ENCODE results near the gene HYLS1. TPM values are rescaled to one million over a fixed set of nuclear protein-coding genes. Genes with fewer than 3 reads are reported as not detected.
"Not testable (repeated sequence)": the region's sequence is repeated elsewhere in the genome, so short reads cannot be mapped to it uniquely, and the experiment has no call there.

HYLS1 gene
- total RNA-seq = 7.1 and 10.4 TPM in 2 replicates

- peak; percentile 35 for TF ChIP-seq CTCF (IDR thresholded peaks at IDR 0.05; ENCODE audit: insufficient read depth, low read depth, low read length)
- peak; percentile 98 for DNase-seq (ENCODE audit: low read depth)
- peak within 1 kb of the TSS; percentile 90 for H3K4me3 ChIP-seq (ENCODE audit: low read depth, low read length)
Measured at GRCh38 chr11:125887373-125888324, at the start of gene HYLS1. TSS of gene HYLS1 (plus strand) at chr11:125887668. CDS start at chr11:125899369, 11,701 bp downstream.

GRCh38 chr11:125842321-125842948 is 45.0 kb upstream of the HYLS1 start:
- DNase-seq (ENCODE audit: low read depth) = no peak
- H3K4me3 ChIP-seq (ENCODE audit: low read depth, low read length) = no peak overlapping the region
- TF ChIP-seq CTCF (IDR thresholded peaks at IDR 0.05; ENCODE audit: insufficient read depth, low read depth, low read length) = no peak

GRCh38 chr11:125846188-125846587 is 41.3 kb upstream of the HYLS1 start:
- TF ChIP-seq CTCF (IDR thresholded peaks at IDR 0.05; ENCODE audit: insufficient read depth, low read depth, low read length) = no peak
- H3K4me3 ChIP-seq (ENCODE audit: low read depth, low read length) = no peak overlapping the region
- DNase-seq (ENCODE audit: low read depth) = no peak

GRCh38 chr11:125857670-125858069 is 29.8 kb upstream of the HYLS1 start:
- DNase-seq (ENCODE audit: low read depth); H3K4me3 ChIP-seq (ENCODE audit: low read depth, low read length): not testable (repeated sequence)

GRCh38 chr11:125862786-125863185 is 24.7 kb upstream of the HYLS1 start:
- DNase-seq (ENCODE audit: low read depth); H3K4me3 ChIP-seq (ENCODE audit: low read depth, low read length): not testable (repeated sequence)

GRCh38 chr11:125865354-125865753 is 22.1 kb upstream of the HYLS1 start:
- H3K4me3 ChIP-seq (ENCODE audit: low read depth, low read length); DNase-seq (ENCODE audit: low read depth): not testable (repeated sequence)

- no peak for DNase-seq (ENCODE audit: low read depth)
- TF ChIP-seq CTCF (IDR thresholded peaks at IDR 0.05; ENCODE audit: insufficient read depth, low read depth, low read length) = no peak
- no peak overlapping the region for H3K4me3 ChIP-seq (ENCODE audit: low read depth, low read length)
Measured at GRCh38 chr11:125869521-125869920, 17.9 kb upstream of the HYLS1 start.

GRCh38 chr11:125871391-125872137 is 15.9 kb upstream of the HYLS1 start:
- peak; percentile 72 for TF ChIP-seq CTCF (IDR thresholded peaks at IDR 0.05; ENCODE audit: insufficient read depth, low read depth, low read length)
- no peak overlapping the region for H3K4me3 ChIP-seq (ENCODE audit: low read depth, low read length)
- peak; percentile 36 for DNase-seq (ENCODE audit: low read depth)

Data from fibroblast of villous mesenchyme (primary cell).